Smooth muscle cell (in vitro differentiated cells): ENCODE results near the gene DNM3. TPM values are rescaled to one million over a fixed set of nuclear protein-coding genes. Genes with fewer than 3 reads are reported as not detected.

Experiments
- DNase-seq: peaks from one replicate; lab custom pipeline; 2025; ENCODE audit not compliant: unreplicated experiment; lab: John Stamatoyannopoulos, UW
- H2AFZ ChIP-seq: fragments of 200-600 bp; sonication (generic); 2 replicates; pipeline ENCODE4 v1.6.0; 2016; ENCODE audit warnings: antibody characterized with exemption, low read depth, mild to moderate bottlenecking
- H3F3A ChIP-seq: fragments of 200-600 bp; sonication (generic); 2 replicates; pipeline ENCODE4 v1.6.0; 2017; ENCODE audit warnings: antibody characterized with exemption, low read depth
- H3K27ac ChIP-seq: fragments of 200-600 bp; sonication (generic); 2 replicates; pipeline ENCODE4 v1.5.1; 2016; ENCODE audit warnings: low read depth, mild to moderate bottlenecking
- H3K27me3 ChIP-seq: fragments of 200-600 bp; sonication (generic); 2 replicates; pipeline ENCODE4 v1.6.1; 2016; ENCODE audit warnings: low read depth, mild to moderate bottlenecking
- H3K36me3 ChIP-seq: fragments of 200-600 bp; sonication (generic); 2 replicates; pipeline ENCODE4 v1.5.1; 2016; ENCODE audit warnings: low read depth
- H3K4me1 ChIP-seq: fragments of 200-600 bp; sonication (generic); 2 replicates; pipeline ENCODE4 v1.5.1; 2016; ENCODE audit warnings: low read depth
- H3K4me2 ChIP-seq: fragments of 200-600 bp; sonication (generic); 2 replicates; pipeline ENCODE4 v1.6.0; 2016; ENCODE audit warnings: mild to moderate bottlenecking
- H3K4me3 ChIP-seq: fragments of 200-600 bp; sonication (generic); 2 replicates; pipeline ENCODE4 v1.5.1; 2016; ENCODE audit warnings: mild to moderate bottlenecking
- H3K79me2 ChIP-seq: fragments of 200-600 bp; sonication (generic); 2 replicates; pipeline ENCODE4 v1.6.0; 2016; ENCODE audit warnings: low read depth, mild to moderate bottlenecking
- H3K9ac ChIP-seq: fragments of 200-600 bp; sonication (generic); 2 replicates; pipeline ENCODE4 v1.6.0; 2016; ENCODE audit warnings: low read depth
- H3K9me3 ChIP-seq: fragments of 200-600 bp; sonication (generic); replicated peaks from 2 replicates; pipeline ENCODE4 v1.5.1; 2016; ENCODE audit warnings: low read depth
- H4K20me1 ChIP-seq: fragments of 200-600 bp; sonication (generic); 2 replicates; pipeline ENCODE4 v1.6.0; 2016; ENCODE audit warnings: low read depth
- WGBS: methylation state at CpG from one replicate; pipeline ENCODE4 v1.1.7; 2016; ENCODE audit warnings: low lambda C conversion rate; 5-methylcytosine and 5-hydroxymethylcytosine counted together
- polyA plus RNA-seq: library from polyadenylated mRNA; unstranded; fragments of >200 nt; fragmentation: Nextera tagmentation; extraction: Ambion mirVana; gene quantifications from 2 replicates; pipeline ENCODE4 v1.2.1, GENCODE V29; 2016
- total RNA-seq: library from RNA; depleted of rRNA; stranded (reverse); fragments of >200 nt; gene quantifications from 2 replicates; pipeline ENCODE4 v1.2.3, GENCODE V29; 2014
- TF ChIP-seq, protein P1 (sequence below): fragments of 200-600 bp; sonication (generic); IDR thresholded peaks from 2 replicates; pipeline ENCODE4 v1.5.1; 2017; ENCODE audit warnings: borderline replicate concordance, mild to moderate bottlenecking, antibody characterized with exemption; ENCODE audit not compliant: insufficient read depth, poor library complexity, severe bottlenecking

Gene DNM3
- total and polyA plus RNA-seq, 2 experiments from 2014 or later, result 1.7 to 3.0 TPM

DNA sequence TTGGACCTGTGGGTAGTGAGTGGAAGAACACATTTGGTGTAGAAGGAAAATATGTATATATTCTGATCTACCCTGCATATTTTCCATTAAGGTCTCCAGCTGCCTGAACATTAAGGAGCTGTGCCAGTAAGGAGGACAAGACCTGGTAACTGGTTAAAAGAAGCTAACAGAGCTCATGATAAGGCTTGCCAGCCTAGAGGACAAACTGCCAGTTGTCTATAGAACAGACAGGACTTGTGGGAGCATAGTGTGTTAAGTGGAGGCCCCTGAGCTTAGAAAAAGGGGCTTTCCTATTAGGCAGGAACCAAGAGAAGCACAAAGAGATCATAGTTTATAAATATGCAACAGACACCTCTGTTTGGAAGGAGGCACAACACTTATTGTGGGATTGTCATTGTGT, 23.0 kb downstream of the DNM3 start:
- H3K4me1 ChIP-seq, result no peaks in the 10 kb centered on the region
- H3K36me3 ChIP-seq, result no peaks in the 10 kb centered on the region
- TF ChIP-seq, protein P1, sequence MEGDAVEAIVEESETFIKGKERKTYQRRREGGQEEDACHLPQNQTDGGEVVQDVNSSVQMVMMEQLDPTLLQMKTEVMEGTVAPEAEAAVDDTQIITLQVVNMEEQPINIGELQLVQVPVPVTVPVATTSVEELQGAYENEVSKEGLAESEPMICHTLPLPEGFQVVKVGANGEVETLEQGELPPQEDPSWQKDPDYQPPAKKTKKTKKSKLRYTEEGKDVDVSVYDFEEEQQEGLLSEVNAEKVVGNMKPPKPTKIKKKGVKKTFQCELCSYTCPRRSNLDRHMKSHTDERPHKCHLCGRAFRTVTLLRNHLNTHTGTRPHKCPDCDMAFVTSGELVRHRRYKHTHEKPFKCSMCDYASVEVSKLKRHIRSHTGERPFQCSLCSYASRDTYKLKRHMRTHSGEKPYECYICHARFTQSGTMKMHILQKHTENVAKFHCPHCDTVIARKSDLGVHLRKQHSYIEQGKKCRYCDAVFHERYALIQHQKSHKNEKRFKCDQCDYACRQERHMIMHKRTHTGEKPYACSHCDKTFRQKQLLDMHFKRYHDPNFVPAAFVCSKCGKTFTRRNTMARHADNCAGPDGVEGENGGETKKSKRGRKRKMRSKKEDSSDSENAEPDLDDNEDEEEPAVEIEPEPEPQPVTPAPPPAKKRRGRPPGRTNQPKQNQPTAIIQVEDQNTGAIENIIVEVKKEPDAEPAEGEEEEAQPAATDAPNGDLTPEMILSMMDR, result no peak
- no peak overlapping the region for H2AFZ ChIP-seq
- no peak overlapping the region for H3K4me2 ChIP-seq
- H3K27me3 ChIP-seq, result no peaks in the 10 kb centered on the region
- DNase-seq, result no peak
- no peak overlapping the region for H3K4me3 ChIP-seq
- no peaks in the 10 kb centered on the region for H3K9me3 ChIP-seq
- no peak overlapping the region for H3K9ac ChIP-seq
- H3K79me2 ChIP-seq, result no peaks in the 10 kb centered on the region
- H3K27ac ChIP-seq, result no peak overlapping the region
- H3F3A ChIP-seq, result no peaks in the 10 kb centered on the region
- H4K20me1 ChIP-seq, result no peaks in the 10 kb centered on the region

DNA sequence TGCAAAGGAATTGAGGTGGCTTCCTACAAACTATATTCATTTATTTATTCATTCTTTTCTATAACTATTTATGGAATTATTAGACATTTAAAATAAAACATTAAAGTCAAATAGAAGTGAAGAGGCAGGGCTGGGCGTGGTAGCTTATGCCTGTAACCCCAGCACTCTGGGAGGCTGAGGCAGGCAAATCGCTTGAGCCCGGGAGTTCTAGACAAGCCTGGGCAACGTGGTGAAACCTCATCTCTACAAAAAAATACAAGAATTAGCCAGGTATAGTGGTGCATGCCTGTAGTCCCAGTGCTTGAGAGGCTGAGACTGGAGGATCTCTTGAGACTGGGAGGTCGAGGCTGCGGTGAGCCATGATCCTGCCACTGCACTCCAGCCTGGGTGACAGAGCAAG, 23.8 kb downstream of the DNM3 start:
- Histone ChIP-seq H3K4me1 (no peaks in the 10 kb centered on the region), H3K9me3 (no peaks in the 10 kb centered on the region), H3K4me2 (no peak overlapping the region), H3K4me3 (no peak overlapping the region), H3F3A (no peaks in the 10 kb centered on the region), H3K79me2 (no peaks in the 10 kb centered on the region), H2AFZ (no peak overlapping the region), H3K9ac (no peak overlapping the region), H3K27me3 (no peaks in the 10 kb centered on the region), H3K27ac (no peak overlapping the region), H3K36me3 (no peaks in the 10 kb centered on the region), H4K20me1 (no peaks in the 10 kb centered on the region)
- TF ChIP-seq, protein P1, result no peak
- no peak for DNase-seq
- WGBS, result 88% methylated on average over 5 of the region's 6 CpGs

DNA sequence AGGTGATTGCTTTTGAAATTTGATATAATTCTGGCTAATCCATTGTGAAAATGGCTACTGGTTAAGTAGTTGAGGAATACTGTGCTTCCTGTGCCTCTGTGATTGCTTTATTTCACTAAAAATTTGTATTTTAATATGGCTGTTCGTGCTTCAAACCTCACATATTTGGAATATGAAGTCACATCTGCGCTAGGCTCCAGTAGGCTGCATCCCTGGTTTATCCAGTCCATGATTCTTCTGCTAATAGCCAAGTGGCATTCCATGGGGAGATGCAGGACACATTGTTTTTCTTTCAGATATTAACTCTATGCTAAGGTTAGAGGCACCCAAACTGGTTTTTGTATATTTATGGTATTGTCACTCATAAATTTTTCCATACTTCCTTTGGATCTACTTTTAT, 25.9 kb downstream of the DNM3 start:
- Histone ChIP-seq H3K27ac (no peak overlapping the region), H3K9ac (no peak overlapping the region), H3K79me2 (no peaks in the 10 kb centered on the region), H2AFZ (no peak overlapping the region), H3K4me1 (no peaks in the 10 kb centered on the region), H3K4me2 (no peak overlapping the region), H4K20me1 (no peaks in the 10 kb centered on the region), H3F3A (no peaks in the 10 kb centered on the region), H3K9me3 (no peaks in the 10 kb centered on the region), H3K27me3 (no peaks in the 10 kb centered on the region), H3K4me3 (no peak overlapping the region), H3K36me3 (no peaks in the 10 kb centered on the region)
- DNase-seq, result no peak
- WGBS, result 93% methylated on average over 2 of the region's 2 CpGs
- TF ChIP-seq, protein P1, result no peak

DNA sequence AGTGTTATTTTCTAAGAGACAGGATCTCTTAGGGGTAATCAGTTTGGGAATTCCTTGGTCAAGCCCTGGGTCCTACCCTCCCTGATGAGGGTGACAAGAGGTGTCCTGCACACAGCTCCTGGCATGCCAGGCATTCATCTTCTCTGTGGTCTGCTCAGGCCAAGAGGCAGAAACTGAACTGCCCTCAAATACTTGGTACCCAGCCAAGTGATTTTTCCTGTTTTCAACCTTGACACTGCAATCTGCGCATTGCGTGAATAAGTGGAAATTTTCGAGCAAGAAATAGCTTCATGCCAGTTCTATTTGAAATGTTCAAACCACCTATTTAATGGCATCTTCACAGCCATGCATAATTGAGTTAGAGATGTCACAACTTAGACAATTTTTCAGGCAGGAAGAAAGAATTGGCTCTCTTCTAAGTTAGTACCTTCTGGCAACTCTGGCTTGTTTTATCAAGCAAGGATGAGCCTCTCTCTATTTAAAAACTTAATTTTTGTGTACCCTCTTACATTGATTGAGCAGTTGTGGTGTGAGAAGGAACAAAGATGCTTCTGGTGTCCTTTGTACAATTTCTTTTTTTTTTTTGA, 27.0 kb downstream of the DNM3 start:
- no peak overlapping the region for H3K4me2 ChIP-seq
- DNase-seq, result no peak
- no peaks in the 10 kb centered on the region for H3F3A ChIP-seq
- no peaks in the 10 kb centered on the region for H4K20me1 ChIP-seq
- TF ChIP-seq, protein P1, result no peak
- no peaks in the 10 kb centered on the region for H3K9me3 ChIP-seq
- H3K79me2 ChIP-seq, result no peaks in the 10 kb centered on the region
- H3K9ac ChIP-seq, result no peak overlapping the region
- H3K27ac ChIP-seq, result no peak overlapping the region
- WGBS, result 91% methylated on average over 3 of the region's 3 CpGs
- no peak overlapping the region for H2AFZ ChIP-seq
- H3K4me1 ChIP-seq, result no peaks in the 10 kb centered on the region
- H3K4me3 ChIP-seq, result no peak overlapping the region
- no peaks in the 10 kb centered on the region for H3K27me3 ChIP-seq
- H3K36me3 ChIP-seq, result no peaks in the 10 kb centered on the region
